ENCODE results near the gene SESTD1.

The SESTD1 gene

GRCh38 chr2:179184610-179185009 is 80.0 kb downstream of the SESTD1 start:
- Histone ChIP-seq H3K36me3 (ENCODE audit: insufficient read depth, low read length) (peaks cover 25% of the 10 kb centered on the region), H3K27ac (ENCODE audit: low read depth, low read length) (no peak overlapping the region), H3K4me1 (ENCODE audit: control insufficient read depth, insufficient read depth, low read length, unreplicated experiment) (peaks cover 9% of the 10 kb centered on the region), H3K4me3 (ENCODE audit: low read depth, low read length) (no peak overlapping the region), H3K27me3 (ENCODE audit: insufficient read depth, low read length) (no peaks in the 10 kb centered on the region), H2AFZ (ENCODE audit: low read length, unreplicated experiment) (no peak overlapping the region), H3K79me2 (ENCODE audit: control insufficient read depth, insufficient read depth, low read length, unreplicated experiment) (peaks cover 53% of the 10 kb centered on the region)

DNA sequence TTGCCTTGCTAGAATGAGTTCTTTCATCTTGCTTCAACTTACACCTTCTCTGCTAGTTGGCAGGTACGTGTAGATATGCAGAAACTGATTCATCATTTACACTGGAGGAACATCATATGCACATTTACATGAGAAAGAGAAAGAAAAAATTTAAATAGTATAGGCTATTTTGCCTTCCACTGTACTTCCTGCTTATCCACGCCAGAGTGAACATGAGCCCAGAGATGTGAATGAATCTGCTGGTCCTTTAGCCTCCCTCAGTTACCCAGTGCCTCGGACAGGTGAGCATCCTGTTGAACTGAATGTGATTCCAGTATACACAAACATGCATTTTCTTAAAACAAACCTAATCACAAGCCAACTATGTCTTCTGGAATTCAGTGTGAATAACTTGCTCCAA is 83.6 kb downstream of the SESTD1 start:
- Histone ChIP-seq H3K4me3 (ENCODE audit: low read depth, low read length) (no peak overlapping the region), H2AFZ (ENCODE audit: low read length, unreplicated experiment) (no peak overlapping the region), H3K4me1 (ENCODE audit: control insufficient read depth, insufficient read depth, low read length, unreplicated experiment) (peaks cover 1% of the 10 kb centered on the region), H3K36me3 (ENCODE audit: insufficient read depth, low read length) (peaks cover 24% of the 10 kb centered on the region), H3K79me2 (ENCODE audit: control insufficient read depth, insufficient read depth, low read length, unreplicated experiment) (peaks cover 16% of the 10 kb centered on the region), H3K27ac (ENCODE audit: low read depth, low read length) (no peak overlapping the region), H3K27me3 (ENCODE audit: insufficient read depth, low read length) (no peaks in the 10 kb centered on the region)

DNA sequence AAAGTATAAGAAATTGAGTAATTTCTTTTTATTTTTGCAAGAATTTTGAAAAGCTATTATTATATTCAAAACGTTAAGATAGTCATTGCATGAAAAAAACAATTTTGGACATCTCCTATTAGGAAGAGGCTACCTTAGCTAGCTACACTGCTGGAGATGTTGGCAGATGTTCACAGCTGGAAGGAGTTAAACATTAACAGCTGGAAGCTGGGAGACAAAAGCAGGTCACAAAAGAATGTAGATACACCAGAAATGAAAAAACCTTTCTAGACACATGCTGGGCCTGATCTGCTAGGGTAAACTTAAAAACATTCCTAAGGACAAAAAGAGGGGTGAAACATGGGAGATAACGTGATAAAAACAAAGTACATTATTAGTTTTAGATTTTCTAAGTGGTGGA is 84.4 kb downstream of the SESTD1 start:
- Histone ChIP-seq H2AFZ (ENCODE audit: low read length, unreplicated experiment) (no peak overlapping the region), H3K27me3 (ENCODE audit: insufficient read depth, low read length) (no peaks in the 10 kb centered on the region), H3K4me3 (ENCODE audit: low read depth, low read length) (no peak overlapping the region), H3K27ac (ENCODE audit: low read depth, low read length) (no peak overlapping the region), H3K36me3 (ENCODE audit: insufficient read depth, low read length) (peaks cover 24% of the 10 kb centered on the region), H3K79me2 (ENCODE audit: control insufficient read depth, insufficient read depth, low read length, unreplicated experiment) (peaks cover 16% of the 10 kb centered on the region), H3K4me1 (ENCODE audit: control insufficient read depth, insufficient read depth, low read length, unreplicated experiment) (no peaks in the 10 kb centered on the region)

DNA sequence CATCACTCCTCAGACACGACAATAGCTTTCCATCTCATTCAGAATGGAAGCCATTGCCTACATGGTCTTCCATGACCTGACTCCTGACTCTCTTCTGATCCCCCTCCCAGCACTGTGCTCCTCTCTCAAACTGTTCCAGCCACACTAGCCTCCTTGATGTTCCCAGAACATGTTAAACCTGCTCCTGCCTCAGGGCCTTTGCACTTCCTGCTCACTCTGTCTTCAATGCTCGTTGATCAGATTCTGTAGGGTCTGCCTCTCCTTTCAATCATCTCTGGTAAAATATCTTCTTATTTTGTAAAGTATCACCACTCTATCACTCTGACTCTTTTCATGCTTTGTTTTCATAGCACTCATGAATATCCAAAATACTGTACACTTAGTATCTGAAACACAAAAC is 84.9 kb downstream of the SESTD1 start:
- peaks cover 24% of the 10 kb centered on the region for H3K36me3 ChIP-seq (ENCODE audit: insufficient read depth, low read length)
- H3K79me2 ChIP-seq (ENCODE audit: control insufficient read depth, insufficient read depth, low read length, unreplicated experiment), result peaks cover 13% of the 10 kb centered on the region
- no peak overlapping the region for H3K27ac ChIP-seq (ENCODE audit: low read depth, low read length)
- no peaks in the 10 kb centered on the region for H3K4me1 ChIP-seq (ENCODE audit: control insufficient read depth, insufficient read depth, low read length, unreplicated experiment)
- no peak overlapping the region for H3K4me3 ChIP-seq (ENCODE audit: low read depth, low read length)
- H2AFZ ChIP-seq (ENCODE audit: low read length, unreplicated experiment), result no peak overlapping the region
- no peaks in the 10 kb centered on the region for H3K27me3 ChIP-seq (ENCODE audit: insufficient read depth, low read length)

- no peak overlapping the region for H2AFZ ChIP-seq (ENCODE audit: low read length, unreplicated experiment)
- no peaks in the 10 kb centered on the region for H3K27me3 ChIP-seq (ENCODE audit: insufficient read depth, low read length)
- peaks cover 28% of the 10 kb centered on the region for H3K36me3 ChIP-seq (ENCODE audit: insufficient read depth, low read length)
- peaks cover 2% of the 10 kb centered on the region for H3K79me2 ChIP-seq (ENCODE audit: control insufficient read depth, insufficient read depth, low read length, unreplicated experiment)
- H3K4me3 ChIP-seq (ENCODE audit: low read depth, low read length), result no peak overlapping the region
- H3K27ac ChIP-seq (ENCODE audit: low read depth, low read length), result no peak overlapping the region
- no peaks in the 10 kb centered on the region for H3K4me1 ChIP-seq (ENCODE audit: control insufficient read depth, insufficient read depth, low read length, unreplicated experiment)
Observed at GRCh38 chr2:179177694-179178093, 86.9 kb downstream of the SESTD1 start.

GRCh38 chr2:179174240-179174639 is 90.4 kb downstream of the SESTD1 start:
- H3K4me3 ChIP-seq (ENCODE audit: low read depth, low read length), result no peak overlapping the region
- peaks cover 18% of the 10 kb centered on the region for H3K36me3 ChIP-seq (ENCODE audit: insufficient read depth, low read length)
- no peaks in the 10 kb centered on the region for H3K79me2 ChIP-seq (ENCODE audit: control insufficient read depth, insufficient read depth, low read length, unreplicated experiment)
- H3K4me1 ChIP-seq (ENCODE audit: control insufficient read depth, insufficient read depth, low read length, unreplicated experiment), result no peaks in the 10 kb centered on the region
- H2AFZ ChIP-seq (ENCODE audit: low read length, unreplicated experiment), result no peak overlapping the region
- H3K27ac ChIP-seq (ENCODE audit: low read depth, low read length), result no peak overlapping the region
- no peaks in the 10 kb centered on the region for H3K27me3 ChIP-seq (ENCODE audit: insufficient read depth, low read length)

DNA sequence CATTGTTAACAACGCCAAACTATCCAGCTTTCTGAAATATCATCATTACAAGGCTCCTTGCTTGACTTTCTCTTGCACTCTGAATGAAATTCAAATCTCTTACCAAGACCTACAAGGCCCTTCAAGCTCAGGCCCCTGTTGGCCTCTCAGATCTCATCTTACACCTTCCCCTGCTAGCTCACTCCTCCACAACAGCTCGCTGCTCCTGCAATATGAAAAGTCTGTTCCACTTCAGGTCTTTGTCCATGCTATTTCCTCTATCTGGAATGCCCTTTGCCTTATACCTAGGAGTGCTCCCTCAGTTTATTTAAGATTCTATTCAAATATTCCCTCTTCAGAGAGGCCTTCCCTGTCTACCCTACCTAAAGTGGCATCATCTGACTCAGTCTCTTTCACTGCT is 91.7 kb downstream of the SESTD1 start:
- no peak overlapping the region for H3K4me3 ChIP-seq (ENCODE audit: low read depth, low read length)
- no peaks in the 10 kb centered on the region for H3K79me2 ChIP-seq (ENCODE audit: control insufficient read depth, insufficient read depth, low read length, unreplicated experiment)
- no peak overlapping the region for H2AFZ ChIP-seq (ENCODE audit: low read length, unreplicated experiment)
- H3K4me1 ChIP-seq (ENCODE audit: control insufficient read depth, insufficient read depth, low read length, unreplicated experiment), result no peaks in the 10 kb centered on the region
- peaks cover 13% of the 10 kb centered on the region for H3K36me3 ChIP-seq (ENCODE audit: insufficient read depth, low read length)
- no peak overlapping the region for H3K27ac ChIP-seq (ENCODE audit: low read depth, low read length)
- H3K27me3 ChIP-seq (ENCODE audit: insufficient read depth, low read length), result no peaks in the 10 kb centered on the region

DNA sequence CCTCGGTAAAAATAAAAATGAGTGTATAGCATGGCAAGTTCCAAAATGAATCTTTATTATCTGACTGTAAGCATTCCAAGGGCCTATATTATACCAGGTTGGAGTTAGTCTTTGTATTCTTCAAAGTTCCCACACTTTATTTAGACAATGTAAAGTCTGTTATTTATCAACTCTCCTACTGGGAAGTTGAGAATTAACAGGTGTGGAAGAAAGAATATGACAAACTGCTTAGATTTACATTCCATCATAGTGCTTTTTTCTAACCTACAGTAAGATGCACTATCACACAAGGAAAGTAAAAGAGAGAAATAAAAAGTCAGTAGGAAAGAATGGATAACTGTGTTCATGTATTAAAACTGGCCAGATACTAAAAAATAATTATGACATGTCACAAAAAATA is 93.3 kb downstream of the SESTD1 start:
- Histone ChIP-seq H3K27me3 (ENCODE audit: insufficient read depth, low read length) (no peaks in the 10 kb centered on the region), H3K4me3 (ENCODE audit: low read depth, low read length) (no peak overlapping the region), H3K27ac (ENCODE audit: low read depth, low read length) (no peak overlapping the region), H3K79me2 (ENCODE audit: control insufficient read depth, insufficient read depth, low read length, unreplicated experiment) (no peaks in the 10 kb centered on the region), H3K4me1 (ENCODE audit: control insufficient read depth, insufficient read depth, low read length, unreplicated experiment) (no peaks in the 10 kb centered on the region), H2AFZ (ENCODE audit: low read length, unreplicated experiment) (no peak overlapping the region), H3K36me3 (ENCODE audit: insufficient read depth, low read length) (peaks cover 19% of the 10 kb centered on the region)

- Histone ChIP-seq H3K27me3 (ENCODE audit: insufficient read depth, low read length) (no peaks in the 10 kb centered on the region), H2AFZ (ENCODE audit: low read length, unreplicated experiment) (no peak overlapping the region), H3K4me3 (ENCODE audit: low read depth, low read length) (no peak overlapping the region), H3K4me1 (ENCODE audit: control insufficient read depth, insufficient read depth, low read length, unreplicated experiment) (no peaks in the 10 kb centered on the region), H3K79me2 (ENCODE audit: control insufficient read depth, insufficient read depth, low read length, unreplicated experiment) (no peaks in the 10 kb centered on the region), H3K36me3 (ENCODE audit: insufficient read depth, low read length) (peaks cover 16% of the 10 kb centered on the region), H3K27ac (ENCODE audit: low read depth, low read length) (no peak overlapping the region)
Observed at GRCh38 chr2:179170901-179171300, 93.7 kb downstream of the SESTD1 start.

- H3K4me3 ChIP-seq (ENCODE audit: low read depth, low read length), result no peak overlapping the region
- no peak overlapping the region for H2AFZ ChIP-seq (ENCODE audit: low read length, unreplicated experiment)
- H3K4me1 ChIP-seq (ENCODE audit: control insufficient read depth, insufficient read depth, low read length, unreplicated experiment), result no peaks in the 10 kb centered on the region
- no peak overlapping the region for H3K27ac ChIP-seq (ENCODE audit: low read depth, low read length)
- no peaks in the 10 kb centered on the region for H3K79me2 ChIP-seq (ENCODE audit: control insufficient read depth, insufficient read depth, low read length, unreplicated experiment)
- no peaks in the 10 kb centered on the region for H3K27me3 ChIP-seq (ENCODE audit: insufficient read depth, low read length)
- H3K36me3 ChIP-seq (ENCODE audit: insufficient read depth, low read length), result peaks cover 27% of the 10 kb centered on the region
Observed at GRCh38 chr2:179165356-179166000, 99.2 kb downstream of the SESTD1 start.

DNA sequence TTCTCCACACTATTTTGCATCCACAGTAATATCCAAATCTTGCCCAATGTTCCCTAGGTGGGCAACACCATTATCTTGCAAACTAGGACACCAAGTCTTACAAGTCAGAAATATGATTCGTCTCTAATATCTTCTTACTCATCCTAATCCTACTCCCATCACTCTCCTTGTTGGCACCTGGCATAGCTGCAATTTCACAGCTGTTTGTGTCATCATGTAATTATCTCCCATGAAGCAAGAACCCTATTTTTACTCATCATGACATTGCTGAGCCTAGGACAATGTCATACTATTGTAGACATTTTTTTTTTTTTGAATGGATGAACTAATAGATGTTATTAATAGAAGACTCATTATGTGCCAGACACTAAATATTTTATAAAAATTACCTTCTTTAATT is 123.4 kb downstream of the SESTD1 start:
- Histone ChIP-seq H3K4me1 (ENCODE audit: control insufficient read depth, insufficient read depth, low read length, unreplicated experiment) (no peaks in the 10 kb centered on the region), H3K27ac (ENCODE audit: low read depth, low read length) (no peak overlapping the region), H3K4me3 (ENCODE audit: low read depth, low read length) (no peak overlapping the region), H3K36me3 (ENCODE audit: insufficient read depth, low read length) (peaks cover 45% of the 10 kb centered on the region), H2AFZ (ENCODE audit: low read length, unreplicated experiment) (no peak overlapping the region), H3K27me3 (ENCODE audit: insufficient read depth, low read length) (no peaks in the 10 kb centered on the region), H3K79me2 (ENCODE audit: control insufficient read depth, insufficient read depth, low read length, unreplicated experiment) (no peaks in the 10 kb centered on the region)

Data from ACC112 (cell line).